CD4-positive, CD25-positive, alpha-beta regulatory T cell (primary cell): ENCODE measurements around the gene WNT16. TPM values are rescaled to one million over a fixed set of nuclear protein-coding genes. Genes with fewer than 3 reads are reported as not detected.
A peak's percentile ranks its signal among the peaks of the same experiment; 100 is the strongest.

Source experiments
- ATAC-seq, 2 donors: fragments of 150-1000 bp; cut with Tn5 transposase; one replicate each; pipeline ENCODE4 v1.10.0; 2021; ENCODE audit warnings: low read depth in 2 of 2, moderate number of reproducible peaks in 2 of 2, moderate library complexity in 1 of 2
- DNase-seq, 3 donors: peaks; one replicate each; pipeline versions ENCODE4 v3.0.0 to v3.0.0-alpha.2; 2012 to 2022; ENCODE audit warnings: mixed read lengths in 1 of 3
- H3K27ac ChIP-seq: one replicate; pipeline ENCODE4 v1.7.0; 2013; ENCODE audit warnings: mild to moderate bottlenecking, low read length; ENCODE audit not compliant: insufficient read depth, poor library complexity, severe bottlenecking
- H3K27me3 ChIP-seq: one replicate; pipeline ENCODE4 v1.7.0; 2013; ENCODE audit warnings: low read length; ENCODE audit not compliant: control insufficient read depth, insufficient read depth
- H3K36me3 ChIP-seq: one replicate; pipeline ENCODE4 v1.7.0; 2013; ENCODE audit warnings: mild to moderate bottlenecking, low read length, moderate library complexity; ENCODE audit not compliant: control insufficient read depth, insufficient read depth
- H3K4me1 ChIP-seq: 2 replicates; pipeline ENCODE4 v1.7.0; 2013; ENCODE audit warnings: mild to moderate bottlenecking, low read length; ENCODE audit not compliant: insufficient read depth, control insufficient read depth, poor library complexity, severe bottlenecking
- H3K4me3 ChIP-seq: one replicate; pipeline ENCODE4 v1.7.0; 2013; ENCODE audit warnings: low read depth, mild to moderate bottlenecking, low read length, moderate library complexity
- H3K9me3 ChIP-seq, 2 experiments: 1 replicate in 1 of 2; 2 replicates in 1 of 2; pipeline ENCODE4 v1.7.0; 2013; ENCODE audit warnings: low read length in 2 of 2, mild to moderate bottlenecking in 1 of 2, moderate library complexity in 1 of 2; ENCODE audit not compliant: control insufficient read depth in 2 of 2
- H3K27ac Mint-ChIP-seq, 3 donors: one replicate each; pipeline ENCODE4 v1.8.0; 2020 to 2022; ENCODE audit warnings: mild to moderate bottlenecking in 3 of 3, mixed read lengths in 3 of 3, moderate library complexity in 2 of 3
- H3K27me3 Mint-ChIP-seq: one replicate; pipeline ENCODE4 v1.8.0; 2022; ENCODE audit warnings: mild to moderate bottlenecking, mixed read lengths
- H3K36me3 Mint-ChIP-seq: one replicate; pipeline ENCODE4 v1.8.0; 2020; ENCODE audit warnings: mixed read lengths
- H3K4me1 Mint-ChIP-seq, 4 donors: one replicate each; pipeline ENCODE4 v1.8.0; 2020 to 2022; ENCODE audit warnings: mixed read lengths in 4 of 4, mild to moderate bottlenecking in 1 of 4
- H3K4me3 Mint-ChIP-seq, 4 donors: one replicate each; pipeline ENCODE4 v1.8.0; 2020 to 2022; ENCODE audit warnings: mild to moderate bottlenecking in 4 of 4, mixed read lengths in 4 of 4, moderate library complexity in 3 of 4
- H3K9me3 Mint-ChIP-seq, 7 donors: one replicate each; pipeline ENCODE4 v1.8.0; 2020 to 2022; ENCODE audit warnings: mixed read lengths in 7 of 7, mild to moderate bottlenecking in 3 of 7, moderate library complexity in 2 of 7
- polyA plus RNA-seq, 4 donors: library from polyadenylated mRNA; unstranded; fragments of 300-500 nt; fragmentation: Illumina TruSeq; gene quantifications; one replicate each; pipeline ENCODE4 v1.2.3, GENCODE V29; 2021
- total RNA-seq: library from RNA; stranded (reverse); gene quantifications from one replicate; pipeline ENCODE4 v1.2.3, GENCODE V29; 2022

WNT16 gene
- total RNA-seq (not detected), polyA plus RNA-seq (under 1 TPM in 1 of 4 donors, not detected in 3; 0.09 TPM)

- Histone ChIP-seq H3K36me3 (no peaks in the 10 kb centered on the region), H3K27me3 (peaks cover 30% of the 10 kb centered on the region), H3K27ac (no peak within 1 kb of the TSS), H3K4me3 (no peak within 1 kb of the TSS), H3K4me1 (peaks cover 15% of the 10 kb centered on the region), H3K9me3 (no peaks in the 10 kb centered on the region)
- ATAC-seq (no peak), DNase-seq (no peak)
- Mint-ChIP-seq H3K4me3 (peak within 1 kb of the TSS in 2 of 4 donors; percentile 2 to 32), H3K9me3 (peaks cover 0 to 1% (median 0%) of the 10 kb centered on the region in 7 donors), H3K27me3 (peaks cover 68% of the 10 kb centered on the region), H3K4me1 (peaks cover 0 to 20% (median 0%) of the 10 kb centered on the region in 4 donors), H3K36me3 (no peaks in the 10 kb centered on the region), H3K27ac (no peak within 1 kb of the TSS)
Measured at GRCh38 chr7:121328508-121329190, at the start of gene WNT16. Gene WNT16, plus strand, starts transcription at chr7:121329000. Its CDS starts 293 bp downstream, at chr7:121329293.

- Histone ChIP-seq H3K27me3 (peaks cover 2% of the 10 kb centered on the region), H3K4me3 (no peak overlapping the region), H3K36me3 (no peaks in the 10 kb centered on the region), H3K27ac (no peak overlapping the region), H3K4me1 (no peaks in the 10 kb centered on the region), H3K9me3 (no peaks in the 10 kb centered on the region)
- Mint-ChIP-seq H3K4me3 (no peak overlapping the region), H3K4me1 (no peaks in the 10 kb centered on the region), H3K27ac (no peak overlapping the region), H3K9me3 (peaks cover 0 to 5% (median 2%) of the 10 kb centered on the region in 7 donors), H3K27me3 (peaks cover 9% of the 10 kb centered on the region), H3K36me3 (no peaks in the 10 kb centered on the region)
- no peak for ATAC-seq
- no peak for DNase-seq
Measured at GRCh38 chr7:121279060-121279620, 49.7 kb upstream of the WNT16 start.

GRCh38 chr7:121279822-121280221, 49.0 kb upstream of the WNT16 start:
- Histone ChIP-seq H3K9me3 (no peaks in the 10 kb centered on the region), H3K4me3 (no peak overlapping the region), H3K36me3 (no peaks in the 10 kb centered on the region), H3K4me1 (no peaks in the 10 kb centered on the region), H3K27me3 (peaks cover 2% of the 10 kb centered on the region), H3K27ac (no peak overlapping the region)
- peaks cover 9% of the 10 kb centered on the region for H3K27me3 Mint-ChIP-seq
- DNase-seq (no peak), ATAC-seq (no peak)
- no peaks in the 10 kb centered on the region for H3K36me3 Mint-ChIP-seq
- H3K4me3 Mint-ChIP-seq: no peak overlapping the region
- peaks cover 0 to 5% (median 3%) of the 10 kb centered on the region in 7 donors for H3K9me3 Mint-ChIP-seq
- no peaks in the 10 kb centered on the region for H3K4me1 Mint-ChIP-seq
- H3K27ac Mint-ChIP-seq: no peak overlapping the region

- Mint-ChIP-seq H3K9me3 (peaks cover 0 to 8% (median 4%) of the 10 kb centered on the region in 7 donors), H3K27me3 (peaks cover 9% of the 10 kb centered on the region), H3K4me1 (no peaks in the 10 kb centered on the region), H3K4me3 (no peak overlapping the region), H3K36me3 (no peaks in the 10 kb centered on the region), H3K27ac (no peak overlapping the region)
- Histone ChIP-seq H3K4me3 (no peak overlapping the region), H3K4me1 (no peaks in the 10 kb centered on the region), H3K27me3 (peaks cover 2% of the 10 kb centered on the region), H3K27ac (no peak overlapping the region), H3K36me3 (no peaks in the 10 kb centered on the region), H3K9me3 (no peaks in the 10 kb centered on the region)
- ATAC-seq: no peak
- no peak for DNase-seq
Measured at GRCh38 chr7:121280656-121281055, 48.1 kb upstream of the WNT16 start.

GRCh38 chr7:121282129-121282528, 46.7 kb upstream of the WNT16 start:
- Histone ChIP-seq H3K4me1 (no peaks in the 10 kb centered on the region), H3K4me3 (no peak overlapping the region), H3K9me3 (no peaks in the 10 kb centered on the region), H3K27me3 (peaks cover 1% of the 10 kb centered on the region), H3K36me3 (no peaks in the 10 kb centered on the region), H3K27ac (no peak overlapping the region)
- H3K27ac Mint-ChIP-seq: no peak overlapping the region
- H3K27me3 Mint-ChIP-seq: peaks cover 4% of the 10 kb centered on the region
- H3K9me3 Mint-ChIP-seq: peaks cover 0 to 8% (median 4%) of the 10 kb centered on the region in 7 donors
- DNase-seq: no peak
- H3K4me3 Mint-ChIP-seq: no peak overlapping the region
- H3K36me3 Mint-ChIP-seq: no peaks in the 10 kb centered on the region
- H3K4me1 Mint-ChIP-seq: no peaks in the 10 kb centered on the region
- ATAC-seq: no peak

GRCh38 chr7:121285066-121285667, 43.6 kb upstream of the WNT16 start:
- DNase-seq (no peak), ATAC-seq (no peak)
- no peak overlapping the region for H3K4me3 Mint-ChIP-seq
- H3K4me3 ChIP-seq: no peak overlapping the region
- H3K27ac Mint-ChIP-seq: no peak overlapping the region
- no peaks in the 10 kb centered on the region for H3K4me1 ChIP-seq
- no peak overlapping the region for H3K27ac ChIP-seq
- H3K27me3 ChIP-seq: no peaks in the 10 kb centered on the region
- H3K27me3 Mint-ChIP-seq: peaks cover 4% of the 10 kb centered on the region
- H3K4me1 Mint-ChIP-seq: no peaks in the 10 kb centered on the region
- H3K36me3 ChIP-seq: no peaks in the 10 kb centered on the region
- no peaks in the 10 kb centered on the region for H3K36me3 Mint-ChIP-seq
- peaks cover 0 to 8% (median 1%) of the 10 kb centered on the region in 7 donors for H3K9me3 Mint-ChIP-seq
- H3K9me3 ChIP-seq: no peaks in the 10 kb centered on the region

- Mint-ChIP-seq H3K4me3 (no peak overlapping the region), H3K36me3 (no peaks in the 10 kb centered on the region), H3K4me1 (no peaks in the 10 kb centered on the region), H3K27me3 (no peaks in the 10 kb centered on the region), H3K9me3 (peaks cover 0 to 8% (median 1%) of the 10 kb centered on the region in 7 donors), H3K27ac (no peak overlapping the region)
- no peak for ATAC-seq
- Histone ChIP-seq H3K9me3 (no peaks in the 10 kb centered on the region), H3K4me1 (no peaks in the 10 kb centered on the region), H3K27me3 (no peaks in the 10 kb centered on the region), H3K36me3 (no peaks in the 10 kb centered on the region), H3K27ac (no peak overlapping the region), H3K4me3 (no peak overlapping the region)
- no peak for DNase-seq
Measured at GRCh38 chr7:121286186-121286585, 42.6 kb upstream of the WNT16 start.
